ENCODE data around the gene CPEB3. TPM values are rescaled to one million over a fixed set of nuclear protein-coding genes. Genes with fewer than 3 reads are reported as not detected.

Gene CPEB3
- total and polyA plus RNA-seq, 9 of the 15 experiments (the other 6 are each of a cell fraction or from before 2014, with no cell fraction given) = 0.15 to 1.2 (median 0.51) TPM

DNA sequence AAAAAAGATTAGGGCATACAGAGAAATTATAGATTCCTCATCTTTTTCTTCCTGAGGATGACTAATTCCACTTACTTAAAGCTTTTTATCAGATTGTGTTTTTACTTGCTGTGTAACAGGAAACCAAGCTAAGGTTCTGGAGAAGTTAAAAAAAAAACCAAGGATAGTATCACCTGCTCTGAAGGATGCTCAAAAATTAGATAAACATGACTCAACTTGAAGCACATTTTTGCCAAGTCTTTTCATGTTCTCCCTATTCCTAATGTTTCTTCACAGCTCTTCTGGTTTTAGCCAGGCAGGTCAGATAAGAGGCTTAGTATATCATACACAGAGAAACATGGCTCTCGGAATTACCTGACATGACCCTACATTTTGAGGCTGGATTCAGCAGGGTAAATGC, 90.3 kb downstream of the CPEB3 start (continued):
- TF ChIP-seq, protein P1, sequence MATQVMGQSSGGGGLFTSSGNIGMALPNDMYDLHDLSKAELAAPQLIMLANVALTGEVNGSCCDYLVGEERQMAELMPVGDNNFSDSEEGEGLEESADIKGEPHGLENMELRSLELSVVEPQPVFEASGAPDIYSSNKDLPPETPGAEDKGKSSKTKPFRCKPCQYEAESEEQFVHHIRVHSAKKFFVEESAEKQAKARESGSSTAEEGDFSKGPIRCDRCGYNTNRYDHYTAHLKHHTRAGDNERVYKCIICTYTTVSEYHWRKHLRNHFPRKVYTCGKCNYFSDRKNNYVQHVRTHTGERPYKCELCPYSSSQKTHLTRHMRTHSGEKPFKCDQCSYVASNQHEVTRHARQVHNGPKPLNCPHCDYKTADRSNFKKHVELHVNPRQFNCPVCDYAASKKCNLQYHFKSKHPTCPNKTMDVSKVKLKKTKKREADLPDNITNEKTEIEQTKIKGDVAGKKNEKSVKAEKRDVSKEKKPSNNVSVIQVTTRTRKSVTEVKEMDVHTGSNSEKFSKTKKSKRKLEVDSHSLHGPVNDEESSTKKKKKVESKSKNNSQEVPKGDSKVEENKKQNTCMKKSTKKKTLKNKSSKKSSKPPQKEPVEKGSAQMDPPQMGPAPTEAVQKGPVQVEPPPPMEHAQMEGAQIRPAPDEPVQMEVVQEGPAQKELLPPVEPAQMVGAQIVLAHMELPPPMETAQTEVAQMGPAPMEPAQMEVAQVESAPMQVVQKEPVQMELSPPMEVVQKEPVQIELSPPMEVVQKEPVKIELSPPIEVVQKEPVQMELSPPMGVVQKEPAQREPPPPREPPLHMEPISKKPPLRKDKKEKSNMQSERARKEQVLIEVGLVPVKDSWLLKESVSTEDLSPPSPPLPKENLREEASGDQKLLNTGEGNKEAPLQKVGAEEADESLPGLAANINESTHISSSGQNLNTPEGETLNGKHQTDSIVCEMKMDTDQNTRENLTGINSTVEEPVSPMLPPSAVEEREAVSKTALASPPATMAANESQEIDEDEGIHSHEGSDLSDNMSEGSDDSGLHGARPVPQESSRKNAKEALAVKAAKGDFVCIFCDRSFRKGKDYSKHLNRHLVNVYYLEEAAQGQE (IDR thresholded peaks at IDR 0.05; ENCODE audit: borderline replicate concordance) = peak; percentile 23
- TF ChIP-seq, protein P1 (CRISPR knock-in tag; IDR thresholded peaks at IDR 0.05; ENCODE audit: low read depth) = no peak
- TF ChIP-seq ADNP (tag; IDR thresholded peaks at IDR 0.05) (peak; percentile 26; the same call in 1 of the 2 replicates), KLF6 (CRISPR knock-in tag; IDR thresholded peaks at IDR 0.05; ENCODE audit: borderline replicate concordance) (no peak), ZNF384 (IDR thresholded peaks at IDR 0.05; ENCODE audit: low read depth, low read length) (peak; percentile 59), FOSL1 (tag; conservative IDR thresholded peaks at IDR 0.05) (peak; percentile 71), JUND (IDR thresholded peaks at IDR 0.05; ENCODE audit: borderline replicate concordance, low read depth, low read length) (peak; percentile 6; the same call in 1 of the 2 replicates), JUND (tag; IDR thresholded peaks at IDR 0.05; ENCODE audit: borderline replicate concordance, low read depth, low read length) (0 out of 3 replicates have a peak, but pooled peaks have one; percentile 42), JUN (IDR thresholded peaks at IDR 0.05; ENCODE audit: borderline replicate concordance, low read depth, low read length) (0 out of 2 replicates have a peak, but pooled peaks have one; percentile 6), JUN (CRISPR knock-in tag; IDR thresholded peaks at IDR 0.05; ENCODE audit: borderline replicate concordance) (no peak), ARID1B (IDR thresholded peaks at IDR 0.05) (peak; percentile 40), DPF2 (IDR thresholded peaks at IDR 0.05) (peak; percentile 58; the same call in 1 of the 2 replicates), TCF7L2 (IDR thresholded peaks at IDR 0.05; ENCODE audit: low read depth, low read length) (no peak)
- TF ChIP-seq, protein P2, sequence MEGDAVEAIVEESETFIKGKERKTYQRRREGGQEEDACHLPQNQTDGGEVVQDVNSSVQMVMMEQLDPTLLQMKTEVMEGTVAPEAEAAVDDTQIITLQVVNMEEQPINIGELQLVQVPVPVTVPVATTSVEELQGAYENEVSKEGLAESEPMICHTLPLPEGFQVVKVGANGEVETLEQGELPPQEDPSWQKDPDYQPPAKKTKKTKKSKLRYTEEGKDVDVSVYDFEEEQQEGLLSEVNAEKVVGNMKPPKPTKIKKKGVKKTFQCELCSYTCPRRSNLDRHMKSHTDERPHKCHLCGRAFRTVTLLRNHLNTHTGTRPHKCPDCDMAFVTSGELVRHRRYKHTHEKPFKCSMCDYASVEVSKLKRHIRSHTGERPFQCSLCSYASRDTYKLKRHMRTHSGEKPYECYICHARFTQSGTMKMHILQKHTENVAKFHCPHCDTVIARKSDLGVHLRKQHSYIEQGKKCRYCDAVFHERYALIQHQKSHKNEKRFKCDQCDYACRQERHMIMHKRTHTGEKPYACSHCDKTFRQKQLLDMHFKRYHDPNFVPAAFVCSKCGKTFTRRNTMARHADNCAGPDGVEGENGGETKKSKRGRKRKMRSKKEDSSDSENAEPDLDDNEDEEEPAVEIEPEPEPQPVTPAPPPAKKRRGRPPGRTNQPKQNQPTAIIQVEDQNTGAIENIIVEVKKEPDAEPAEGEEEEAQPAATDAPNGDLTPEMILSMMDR (IDR thresholded peaks at IDR 0.05 in 2 of 3, conservative IDR thresholded peaks at IDR 0.05 in 1 of 3; ENCODE audit: insufficient read depth in 2 of 3, low read depth in 1 of 3, low read length in 3 of 3) = no peak

Measured in K562 (cell line).